Measurements from ENCODE around the gene CIBAR2.
A peak's percentile ranks its signal among the peaks of the same experiment; 100 is the strongest.

CIBAR2 gene

GRCh38 chr16:85112364-85112763, at the start of gene CIBAR2:
TSS of gene CIBAR2 (minus strand) at chr16:85112472. CDS start at chr16:85112352, 120 bp downstream.
- no peak for DNase-seq (ENCODE audit: low spot score)

DNA sequence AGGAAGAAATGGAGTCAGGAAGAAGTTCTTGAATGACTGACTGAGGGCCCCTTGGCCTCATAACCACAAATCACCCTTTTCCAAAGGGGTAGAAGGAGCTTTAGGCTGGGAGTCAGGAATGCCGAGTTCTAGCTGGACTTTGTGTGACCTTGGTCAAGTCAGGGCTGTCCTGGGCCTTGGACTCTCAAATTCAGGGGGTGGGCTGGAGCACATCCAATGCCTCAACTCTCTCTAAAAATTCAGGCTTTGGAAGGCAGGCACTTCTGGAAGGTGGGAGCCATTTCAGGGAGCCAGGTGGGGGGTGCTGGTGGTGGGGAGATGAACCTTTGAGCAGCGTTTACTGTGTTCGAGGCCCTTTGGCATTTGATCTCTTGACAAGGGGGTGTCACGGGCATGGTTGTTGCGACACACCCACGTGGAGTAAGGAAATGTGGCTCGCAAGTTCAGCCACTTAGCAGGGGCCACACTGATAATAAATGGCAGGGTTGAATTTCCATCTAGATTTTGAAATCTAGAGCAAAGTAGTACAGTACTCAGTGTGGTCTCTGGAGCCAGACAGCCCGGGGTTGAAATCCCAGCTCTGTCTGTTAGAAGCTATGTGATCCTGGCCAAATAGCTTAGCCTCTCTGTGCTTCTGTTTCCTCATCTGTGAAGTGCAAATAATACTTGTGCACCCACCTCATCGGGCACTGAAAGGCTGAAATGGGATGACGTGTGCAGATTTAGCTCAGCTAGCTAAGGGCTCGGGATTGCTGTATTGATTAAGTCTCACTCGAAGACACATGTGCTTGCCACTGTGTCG, 47.1 kb upstream of the CIBAR2 start:
- no peak for DNase-seq (ENCODE audit: low spot score)

- DNase-seq (ENCODE audit: low spot score) = no peak
Measured at GRCh38 chr16:85158743-85159178, 46.5 kb upstream of the CIBAR2 start.

GRCh38 chr16:85157813-85158742, 45.8 kb upstream of the CIBAR2 start:
- no peak for DNase-seq (ENCODE audit: low spot score)

DNA sequence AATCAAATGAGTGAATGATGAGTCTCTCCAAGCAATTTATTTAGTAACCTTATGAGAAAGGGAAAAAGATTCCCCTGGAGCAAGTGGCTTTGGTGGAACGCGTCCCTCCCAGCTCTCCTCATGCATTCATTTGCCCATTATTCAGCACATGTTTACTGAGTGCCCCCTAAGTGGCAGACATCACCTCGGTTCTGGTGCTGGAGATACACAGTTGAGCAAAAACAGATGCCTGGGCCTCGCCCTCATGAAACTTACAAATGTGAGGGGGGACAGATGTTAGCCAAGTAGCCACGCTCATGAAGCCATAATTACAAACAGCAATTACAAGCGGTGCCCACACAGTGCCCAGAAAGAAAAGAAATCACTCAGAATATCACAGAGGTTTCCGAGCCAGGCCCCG, 45.1 kb upstream of the CIBAR2 start:
- no peak for DNase-seq (ENCODE audit: low spot score)

- DNase-seq (ENCODE audit: low spot score) = no peak
Measured at GRCh38 chr16:85156869-85157268, 44.6 kb upstream of the CIBAR2 start.

DNA sequence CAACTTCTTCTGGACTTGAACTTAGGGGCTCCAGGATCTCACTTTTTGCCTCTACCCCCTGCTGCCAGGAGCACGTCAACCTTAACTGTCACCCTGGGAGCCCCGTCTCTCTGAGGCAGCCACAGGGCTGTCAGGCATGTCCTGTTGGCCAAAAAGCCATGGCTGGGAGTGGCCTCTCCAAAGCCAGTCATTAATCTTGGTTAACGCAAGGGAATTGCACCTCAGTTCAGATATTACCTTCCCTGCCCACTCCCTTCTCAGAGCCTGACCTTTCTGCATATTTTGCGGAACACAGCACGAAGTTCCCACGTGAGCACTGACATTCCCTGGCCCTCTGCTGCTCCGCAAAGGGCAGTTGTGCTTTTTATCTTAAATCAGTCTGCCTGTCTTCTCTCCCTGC, 44.2 kb upstream of the CIBAR2 start:
- no peak for DNase-seq (ENCODE audit: low spot score)

DNA sequence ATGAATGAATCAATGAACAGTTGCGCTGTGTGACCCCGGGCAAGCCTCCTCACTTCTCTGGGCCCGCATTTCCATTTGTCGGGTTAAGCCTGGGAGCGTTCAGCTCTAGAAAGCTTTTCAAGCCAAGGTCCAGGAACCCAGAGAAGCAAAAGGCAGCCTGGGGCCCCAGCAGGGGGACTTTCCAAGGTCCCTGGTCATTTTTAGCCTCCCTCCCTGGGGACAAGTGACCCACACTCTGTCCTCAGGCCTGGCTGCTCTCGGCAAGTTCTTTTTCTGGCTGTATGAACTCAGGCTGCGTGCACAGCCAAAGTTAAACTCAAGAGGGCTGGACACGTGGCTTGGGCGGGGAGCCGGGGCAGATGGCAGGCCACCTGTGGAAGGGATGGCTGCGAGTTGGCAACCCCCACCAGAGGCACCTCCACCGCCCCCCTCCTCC, 41.4 kb upstream of the CIBAR2 start:
- DNase-seq (ENCODE audit: low spot score) = no peak

GRCh38 chr16:85153046-85153445, 40.8 kb upstream of the CIBAR2 start:
- DNase-seq (ENCODE audit: low spot score) = no peak

DNA sequence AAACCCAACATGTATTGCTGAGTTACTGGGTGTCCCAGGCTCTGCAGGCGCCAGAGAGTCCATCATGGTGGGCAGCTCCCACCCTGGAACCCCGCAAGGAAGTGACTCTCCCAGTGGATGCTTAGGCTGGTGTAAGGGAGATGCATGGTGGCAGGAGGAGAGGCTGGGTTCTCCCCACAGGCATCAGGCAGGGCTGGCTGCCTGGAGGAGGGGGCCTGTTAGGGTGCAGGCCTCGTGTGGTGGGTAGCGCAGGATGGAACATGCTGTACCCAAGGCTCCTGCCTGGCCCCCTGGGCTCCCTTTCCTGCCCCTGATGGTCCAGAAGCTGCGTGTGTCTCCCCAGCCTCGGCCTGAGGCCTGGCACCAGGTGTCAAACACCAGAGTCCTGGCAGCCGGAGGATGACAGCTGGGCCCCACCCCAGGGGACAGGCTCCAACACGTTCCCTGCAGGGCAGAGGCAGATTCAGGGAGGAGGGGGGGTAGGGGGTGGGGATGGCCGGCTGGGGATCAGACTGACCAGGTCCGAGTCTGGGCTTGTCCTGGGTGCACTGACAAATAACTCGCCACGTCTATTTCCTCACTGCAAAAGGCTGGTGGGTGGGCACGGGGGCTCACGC, 40.2 kb upstream of the CIBAR2 start:
- no peak for DNase-seq (ENCODE audit: low spot score)

DNA sequence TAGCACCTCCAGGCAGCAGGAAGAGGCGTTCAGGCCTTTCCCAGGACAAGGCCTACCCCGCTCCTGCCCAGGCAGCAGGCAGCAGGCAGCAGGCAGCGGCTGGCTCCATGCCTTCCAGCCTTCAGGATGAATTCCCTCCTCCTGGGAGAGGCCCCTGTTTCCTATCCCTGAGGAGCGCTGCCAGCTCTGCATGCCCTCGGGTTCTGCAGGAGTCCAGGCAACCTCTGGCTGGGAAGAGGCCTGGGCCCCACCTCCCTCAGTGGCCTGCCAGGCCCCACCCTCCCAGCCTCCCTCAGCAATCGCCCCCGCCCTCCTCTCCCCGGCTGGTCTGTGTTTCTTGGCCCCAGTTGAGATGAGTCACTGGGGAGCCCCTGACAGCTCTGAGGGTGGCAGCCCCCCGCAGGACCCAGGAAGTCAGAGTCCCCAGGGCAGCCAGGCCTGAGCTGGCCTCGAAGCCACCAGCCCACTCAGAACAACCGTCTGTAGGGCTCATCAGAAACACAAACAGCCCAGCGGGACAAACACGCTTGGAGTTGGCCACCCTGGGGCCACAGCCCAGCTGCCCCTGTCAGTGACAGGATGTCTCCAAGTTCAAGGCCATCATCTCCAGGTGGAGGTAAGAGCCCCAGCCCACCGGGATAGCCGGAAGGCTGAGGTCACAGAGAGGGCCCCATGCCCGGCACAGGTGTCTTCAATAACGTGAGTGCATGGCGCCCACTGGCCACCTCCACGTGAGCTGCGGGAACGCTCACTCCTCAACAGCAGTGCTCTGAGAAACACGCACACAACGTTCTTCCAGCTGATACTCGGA, 39.5 kb upstream of the CIBAR2 start:
- DNase-seq (ENCODE audit: low spot score) = peak; percentile 94

GRCh38 chr16:85151079-85151602, 38.9 kb upstream of the CIBAR2 start:
- DNase-seq (ENCODE audit: low spot score) = no peak

DNA sequence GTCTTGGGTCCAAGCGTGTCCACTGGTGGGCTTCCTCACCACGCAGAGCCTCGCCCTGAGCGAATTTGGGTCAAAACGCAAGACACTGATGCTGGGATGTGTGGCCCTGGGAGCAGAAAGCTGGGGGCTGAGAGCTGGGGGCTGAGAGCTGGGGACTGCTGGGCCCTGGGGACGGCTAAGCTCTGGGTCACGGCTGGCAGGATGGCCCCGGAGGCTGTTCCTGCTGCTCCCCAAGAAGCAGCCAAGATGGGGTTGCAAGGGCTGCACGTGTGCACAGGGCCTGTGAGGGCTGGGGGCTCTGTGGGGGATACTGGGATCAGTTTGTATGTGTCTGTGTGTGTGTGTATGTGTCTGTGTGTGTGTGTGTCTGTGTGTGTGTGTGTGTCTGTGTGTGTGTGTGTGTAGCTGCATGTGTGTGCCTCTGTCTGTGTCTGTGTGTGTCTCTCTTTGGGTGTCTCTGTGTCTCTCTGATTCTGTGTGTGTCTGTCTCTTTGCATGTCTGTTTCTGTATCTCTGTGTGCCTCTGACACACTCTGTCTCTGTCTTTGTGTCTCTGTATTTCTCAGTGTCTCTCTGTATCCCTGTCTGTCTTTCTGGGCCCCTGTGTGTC, 38.2 kb upstream of the CIBAR2 start:
- DNase-seq (ENCODE audit: low spot score) = no peak

DNA sequence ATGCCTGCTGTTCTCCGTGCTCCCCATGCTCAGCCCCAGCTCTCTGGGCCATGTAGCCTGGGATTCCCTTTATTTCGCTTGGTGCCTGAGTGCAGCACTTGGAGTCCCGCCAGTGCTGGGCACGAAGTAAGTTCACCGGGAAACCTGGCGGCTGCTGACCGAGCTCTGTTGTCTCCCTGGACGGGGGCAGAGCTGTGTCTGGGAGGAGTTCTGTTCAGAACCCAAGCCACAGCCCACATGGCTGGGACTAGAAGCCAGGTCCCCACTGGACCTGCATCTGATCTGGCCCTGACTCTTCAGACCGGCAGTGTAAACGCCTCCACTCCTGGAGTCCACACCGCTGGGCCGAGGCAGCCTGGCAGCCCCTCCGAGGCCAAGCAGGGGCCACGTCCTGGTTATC, 37.5 kb upstream of the CIBAR2 start:
- DNase-seq (ENCODE audit: low spot score) = no peak

- DNase-seq (ENCODE audit: low spot score) = no peak
Measured at GRCh38 chr16:85148931-85149330, 36.7 kb upstream of the CIBAR2 start.

DNA sequence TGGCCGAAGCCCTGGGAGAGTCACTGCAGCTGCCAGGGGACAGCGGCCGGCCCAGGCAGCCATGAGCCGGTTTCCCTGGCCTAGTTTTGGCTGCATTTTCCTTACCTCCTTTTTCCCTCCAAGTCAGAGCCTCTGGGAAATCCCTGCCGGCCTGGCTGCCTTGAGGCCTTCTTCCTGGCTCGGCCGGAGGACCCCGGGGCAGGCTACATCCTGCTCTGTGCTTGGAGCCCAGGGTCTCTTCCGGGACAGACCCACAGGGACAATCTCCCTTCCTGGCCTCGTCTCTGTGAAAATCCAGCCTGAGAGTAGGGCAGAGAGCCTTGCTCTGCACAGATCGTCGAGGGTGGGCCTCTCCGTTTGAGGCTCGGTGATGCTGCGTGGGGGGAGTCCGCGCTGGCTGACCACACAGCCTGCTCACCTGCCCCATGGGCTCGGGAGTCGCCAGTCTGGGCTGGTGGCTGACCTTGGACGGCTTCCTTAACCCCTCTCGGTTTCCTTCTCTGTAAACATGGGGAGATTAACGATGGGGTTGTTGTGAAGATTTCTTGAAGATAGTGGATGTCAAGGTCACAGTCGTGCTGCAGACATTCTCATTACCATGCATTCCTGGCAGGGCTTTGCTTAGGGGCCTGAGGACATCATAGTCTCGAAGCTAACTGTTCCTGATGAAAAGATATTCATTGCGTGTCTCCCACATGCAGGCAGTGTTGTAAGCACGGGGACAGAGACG, 34.8 kb upstream of the CIBAR2 start:
- no peak for DNase-seq (ENCODE audit: low spot score)

DNA sequence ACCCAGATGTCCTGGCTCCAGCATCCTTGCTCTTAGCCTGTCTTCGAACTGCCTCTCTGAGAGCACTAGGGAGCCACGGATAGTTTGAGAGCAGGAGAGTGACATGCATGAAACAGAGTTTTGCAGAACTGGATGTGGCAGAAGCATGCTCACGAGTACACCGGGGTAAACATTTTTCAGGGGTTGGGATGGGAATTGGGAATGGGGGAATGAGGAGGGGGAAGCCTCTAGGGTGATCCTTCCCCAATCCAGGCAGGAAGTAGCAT, 34.2 kb upstream of the CIBAR2 start:
- DNase-seq (ENCODE audit: low spot score) = no peak

- no peak for DNase-seq (ENCODE audit: low spot score)
Measured at GRCh38 chr16:85145734-85146531, 33.7 kb upstream of the CIBAR2 start.

- DNase-seq (ENCODE audit: low spot score) = no peak
Measured at GRCh38 chr16:85145188-85145587, 32.9 kb upstream of the CIBAR2 start.
